HepG2 (cell line): ENCODE results near the gene NPPA. TPM values are rescaled to one million over a fixed set of nuclear protein-coding genes. Genes with fewer than 3 reads are reported as not detected.
A peak's percentile ranks its signal among the peaks of the same experiment; 100 is the strongest.

ENCODE experiments used
- ATAD3A ChIP-seq: sonication (generic); formaldehyde crosslinking; IDR thresholded peaks from 2 replicates; pipeline ENCODE4 v1.4.0; 2020; ENCODE audit warnings: missing genetic modification reagents
- CBX5 ChIP-seq: sonication (generic); formaldehyde crosslinking; IDR thresholded peaks from 2 replicates; pipeline ENCODE4 v1.4.0; 2020; ENCODE audit warnings: missing genetic modification reagents, borderline replicate concordance
- CHD2 ChIP-seq: IDR thresholded peaks from 2 replicates; pipeline ENCODE4 v1.6.1; 2011; ENCODE audit warnings: low read depth, low read length, improper control_type of control experiment
- DNMT1 ChIP-seq: sonication (generic); formaldehyde crosslinking; IDR thresholded peaks from 2 replicates; pipeline ENCODE4 v1.5.1; 2020; ENCODE audit warnings: mild to moderate bottlenecking, missing genetic modification reagents
- EED ChIP-seq: sonication (generic); formaldehyde crosslinking; IDR thresholded peaks from 2 replicates; pipeline ENCODE4 v1.5.0; 2020; ENCODE audit warnings: mild to moderate bottlenecking, missing genetic modification reagents
- GATAD1 ChIP-seq: IDR thresholded peaks from 2 replicates; pipeline ENCODE4 v1.6.1; 2016; ENCODE audit warnings: missing genetic modification reagents, missing compliant biosample characterization
- KDM2A ChIP-seq: sonication (generic); formaldehyde crosslinking; IDR thresholded peaks from 2 replicates; pipeline ENCODE4 v1.4.0; 2020; ENCODE audit warnings: low read depth, missing genetic modification reagents, borderline replicate concordance
- MTA1 ChIP-seq: sonication (generic); formaldehyde crosslinking; IDR thresholded peaks from 2 replicates; pipeline ENCODE4 v1.4.0; 2020; ENCODE audit warnings: missing genetic modification reagents, mild to moderate bottlenecking, borderline replicate concordance
- RCOR2 ChIP-seq: IDR thresholded peaks from 2 replicates; pipeline ENCODE4 v1.6.1; 2016; ENCODE audit warnings: missing biosample characterization, missing genetic modification reagents
- SALL1 ChIP-seq: sonication (generic); formaldehyde crosslinking; IDR thresholded peaks from 2 replicates; pipeline ENCODE4 v1.8.0; 2022; ENCODE audit warnings: mild to moderate bottlenecking, missing genetic modification reagents
- SOX5 ChIP-seq: IDR thresholded peaks from 2 replicates; pipeline ENCODE4 v1.6.1; 2016; ENCODE audit warnings: borderline replicate concordance
- TGIF2 ChIP-seq: IDR thresholded peaks from 2 replicates; pipeline ENCODE4 v1.6.1; 2016; ENCODE audit warnings: control low read depth, missing compliant biosample characterization
- THAP11 ChIP-seq: IDR thresholded peaks from 2 replicates; pipeline ENCODE4 v1.6.1; 2016; ENCODE audit warnings: missing biosample characterization, missing genetic modification reagents
- ZBTB21 ChIP-seq: sonication (generic); formaldehyde crosslinking; IDR thresholded peaks from 2 replicates; pipeline ENCODE4 v1.4.0; 2020; ENCODE audit warnings: missing genetic modification reagents
- ZEB1 ChIP-seq: IDR thresholded peaks from 2 replicates; pipeline ENCODE4 v1.6.1; 2012; ENCODE audit warnings: mild to moderate bottlenecking, low read depth, inconsistent platforms; ENCODE audit not compliant: insufficient replicate concordance
- ZFP36 ChIP-seq: fragments of 150-350 bp; IDR thresholded peaks from 2 replicates; pipeline ENCODE4 v1.6.1; 2018; ENCODE audit warnings: borderline replicate concordance, low read length, low read depth; ENCODE audit not compliant: partially characterized antibody
- ZFP41 ChIP-seq: sonication (generic); formaldehyde crosslinking; IDR thresholded peaks from 2 replicates; pipeline ENCODE4 v1.4.0; 2020; ENCODE audit warnings: mild to moderate bottlenecking, missing genetic modification reagents, borderline replicate concordance
- ZNF556 ChIP-seq: sonication (generic); formaldehyde crosslinking; IDR thresholded peaks from 2 replicates; pipeline ENCODE4 v1.4.0; 2020; ENCODE audit warnings: mild to moderate bottlenecking, missing genetic modification reagents, borderline replicate concordance
- ZNF614 ChIP-seq: IDR thresholded peaks from 2 replicates; pipeline ENCODE4 v1.6.1; 2018; ENCODE audit warnings: missing biosample characterization, missing genetic modification reagents, inconsistent platforms, borderline replicate concordance
- ZNF777 ChIP-seq: sonication (generic); formaldehyde crosslinking; IDR thresholded peaks from 2 replicates; pipeline ENCODE4 v1.4.0; 2020; ENCODE audit warnings: missing genetic modification reagents
- polyA plus RNA-seq, 8 experiments: library from polyadenylated mRNA; depleted of rRNA in 3 of 8; stranded (reverse) in 7 of 8; unstranded in 1 of 8; fragments of >200 nt; fragmentation: Illumina TruSeq in 4 of 8; extraction: Trizol in 4 of 8; gene quantifications; 2 replicates each; pipeline versions ENCODE4 v1.2.1 to v1.2.3, GENCODE V29; 2011 to 2016; ENCODE audit warnings: low read depth in 4 of 8, missing spikeins in 1 of 8, mixed read lengths in 1 of 8; ENCODE audit not compliant: insufficient read depth in 1 of 8
- total RNA-seq, 5 experiments: library from RNA; depleted of rRNA; stranded (reverse); fragments of >200 nt; fragmentation: Illumina TruSeq; extraction: Trizol; gene quantifications; 2 replicates each; pipeline ENCODE4 v1.2.3, GENCODE V29; 2016; ENCODE audit warnings: low read depth in 1 of 5
- TF ChIP-seq, protein P1 (sequence below): sonication (generic); formaldehyde crosslinking; conservative IDR thresholded peaks from 2 replicates; pipeline ENCODE4 v1.8.0; 2022; ENCODE audit warnings: missing genetic modification reagents
- TF ChIP-seq, protein P2 (sequence below): sonication (generic); formaldehyde crosslinking; IDR thresholded peaks from 2 replicates; pipeline ENCODE4 v1.5.1; 2020; ENCODE audit warnings: missing genetic modification reagents, mild to moderate bottlenecking, borderline replicate concordance
- TF ChIP-seq, protein P3 (sequence below): sonication (generic); formaldehyde crosslinking; IDR thresholded peaks from 2 replicates; pipeline ENCODE4 v1.9.0; 2021; ENCODE audit warnings: missing genetic modification reagents, mild to moderate bottlenecking, borderline replicate concordance
- TF ChIP-seq, protein P4 (sequence below): sonication (generic); formaldehyde crosslinking; IDR thresholded peaks from 2 replicates; pipeline ENCODE4 v1.9.0; 2022; ENCODE audit warnings: missing genetic modification reagents, mild to moderate bottlenecking, borderline replicate concordance

The NPPA gene
- total and polyA plus RNA-seq, 2 of the 13 experiments (the other 11 are each of a cell fraction or from before 2014, with no cell fraction given) = not detected

DNA sequence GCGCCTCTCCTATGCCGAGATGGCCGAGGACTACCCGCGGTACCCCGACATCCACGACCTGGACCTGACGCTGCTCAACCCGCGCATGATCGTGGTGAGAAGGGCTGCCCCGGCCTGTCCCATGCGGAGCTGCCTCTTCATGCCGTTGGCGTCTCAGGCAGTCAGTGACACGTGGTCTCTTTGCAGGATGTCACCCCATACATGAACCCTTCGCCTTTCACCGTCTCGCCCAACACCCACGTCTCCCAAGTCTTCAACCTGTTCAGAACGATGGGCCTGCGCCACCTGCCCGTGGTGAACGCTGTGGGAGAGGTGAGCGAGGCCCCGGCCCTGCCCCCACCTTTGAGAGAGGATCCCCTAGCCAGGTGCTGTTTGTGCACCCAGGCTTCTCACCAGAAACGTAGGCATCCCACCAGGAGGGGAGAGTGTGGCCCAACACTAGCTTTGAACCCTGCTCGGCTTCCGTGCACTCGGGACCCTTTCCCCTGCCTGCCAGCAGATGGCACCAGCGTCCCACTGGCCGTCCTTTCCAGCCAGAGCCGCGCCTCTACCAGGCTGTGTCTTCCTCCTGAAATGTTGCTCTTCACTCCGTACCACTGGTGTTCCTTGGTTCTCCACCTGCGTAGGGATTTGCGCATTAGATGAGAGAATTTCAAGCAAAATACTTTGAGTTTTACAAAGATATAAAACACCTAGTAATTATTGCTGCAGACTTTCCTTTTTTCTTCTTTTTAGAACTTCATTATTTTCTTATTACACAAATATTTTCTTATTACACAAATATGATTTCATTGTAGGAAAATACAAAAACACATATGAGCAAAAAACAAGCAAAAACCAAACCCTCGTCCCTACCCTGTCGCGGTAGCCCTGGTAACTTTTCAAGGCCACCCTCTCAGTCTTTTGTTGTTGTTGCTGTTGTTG is 9.0 kb downstream of the NPPA start (continued):
- peak; percentile 31; the same call in 1 of the 2 replicates for TF ChIP-seq ZNF614 (CRISPR knock-in tag)
- TF ChIP-seq, protein P1, sequence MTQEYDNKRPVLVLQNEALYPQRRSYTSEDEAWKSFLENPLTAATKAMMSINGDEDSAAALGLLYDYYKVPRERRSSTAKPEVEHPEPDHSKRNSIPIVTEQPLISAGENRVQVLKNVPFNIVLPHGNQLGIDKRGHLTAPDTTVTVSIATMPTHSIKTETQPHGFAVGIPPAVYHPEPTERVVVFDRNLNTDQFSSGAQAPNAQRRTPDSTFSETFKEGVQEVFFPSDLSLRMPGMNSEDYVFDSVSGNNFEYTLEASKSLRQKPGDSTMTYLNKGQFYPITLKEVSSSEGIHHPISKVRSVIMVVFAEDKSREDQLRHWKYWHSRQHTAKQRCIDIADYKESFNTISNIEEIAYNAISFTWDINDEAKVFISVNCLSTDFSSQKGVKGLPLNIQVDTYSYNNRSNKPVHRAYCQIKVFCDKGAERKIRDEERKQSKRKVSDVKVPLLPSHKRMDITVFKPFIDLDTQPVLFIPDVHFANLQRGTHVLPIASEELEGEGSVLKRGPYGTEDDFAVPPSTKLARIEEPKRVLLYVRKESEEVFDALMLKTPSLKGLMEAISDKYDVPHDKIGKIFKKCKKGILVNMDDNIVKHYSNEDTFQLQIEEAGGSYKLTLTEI (CRISPR knock-in tag) = no peak
- TF ChIP-seq GATAD1 (CRISPR knock-in tag) = 0 out of 2 replicates have a peak, but pooled peaks have one; percentile 44
- TF ChIP-seq KDM2A (CRISPR knock-in tag) = peak; percentile 76; the same call in 1 of the 2 replicates
- TF ChIP-seq ZBTB21 = no peak
- no peak for TF ChIP-seq RCOR2 (CRISPR knock-in tag)
- no peak for TF ChIP-seq TGIF2 (CRISPR knock-in tag)
- TF ChIP-seq, protein P2, sequence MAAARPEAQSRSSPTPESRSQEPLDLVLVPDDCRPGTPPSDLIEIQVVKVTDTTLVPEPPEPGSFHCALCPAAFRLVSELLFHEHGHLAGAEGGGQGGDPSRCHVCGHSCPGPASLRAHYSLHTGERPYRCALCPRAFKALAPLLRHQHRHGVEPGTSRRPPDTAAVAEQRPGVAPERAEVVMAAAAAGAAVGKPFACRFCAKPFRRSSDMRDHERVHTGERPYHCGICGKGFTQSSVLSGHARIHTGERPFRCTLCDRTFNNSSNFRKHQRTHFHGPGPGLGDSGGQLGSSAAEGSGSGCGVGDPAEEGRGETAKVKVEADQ (CRISPR knock-in tag) = no peak
- TF ChIP-seq ZFP36 = no peak
- TF ChIP-seq ZFP41 (CRISPR knock-in tag) = no peak
- TF ChIP-seq, protein P3, sequence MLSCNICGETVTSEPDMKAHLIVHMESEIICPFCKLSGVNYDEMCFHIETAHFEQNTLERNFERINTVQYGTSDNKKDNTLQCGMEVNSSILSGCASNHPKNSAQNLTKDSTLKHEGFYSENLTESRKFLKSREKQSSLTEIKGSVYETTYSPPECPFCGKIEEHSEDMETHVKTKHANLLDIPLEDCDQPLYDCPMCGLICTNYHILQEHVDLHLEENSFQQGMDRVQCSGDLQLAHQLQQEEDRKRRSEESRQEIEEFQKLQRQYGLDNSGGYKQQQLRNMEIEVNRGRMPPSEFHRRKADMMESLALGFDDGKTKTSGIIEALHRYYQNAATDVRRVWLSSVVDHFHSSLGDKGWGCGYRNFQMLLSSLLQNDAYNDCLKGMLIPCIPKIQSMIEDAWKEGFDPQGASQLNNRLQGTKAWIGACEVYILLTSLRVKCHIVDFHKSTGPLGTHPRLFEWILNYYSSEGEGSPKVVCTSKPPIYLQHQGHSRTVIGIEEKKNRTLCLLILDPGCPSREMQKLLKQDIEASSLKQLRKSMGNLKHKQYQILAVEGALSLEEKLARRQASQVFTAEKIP (CRISPR knock-in tag) = no peak
- peak; percentile 50; the same call in 1 of the 2 replicates for TF ChIP-seq SALL1
- TF ChIP-seq MTA1 (CRISPR knock-in tag) = no peak
- no peak for TF ChIP-seq EED (CRISPR knock-in tag)
- TF ChIP-seq CBX5 (CRISPR knock-in tag) = peak; percentile 73; the same call in 1 of the 2 replicates
- TF ChIP-seq THAP11 (CRISPR knock-in tag) = 0 out of 2 replicates have a peak, but pooled peaks have one; percentile 21
- 0 out of 2 replicates have a peak, but pooled peaks have one; percentile 60 for TF ChIP-seq DNMT1 (CRISPR knock-in tag)
- TF ChIP-seq, protein P4, sequence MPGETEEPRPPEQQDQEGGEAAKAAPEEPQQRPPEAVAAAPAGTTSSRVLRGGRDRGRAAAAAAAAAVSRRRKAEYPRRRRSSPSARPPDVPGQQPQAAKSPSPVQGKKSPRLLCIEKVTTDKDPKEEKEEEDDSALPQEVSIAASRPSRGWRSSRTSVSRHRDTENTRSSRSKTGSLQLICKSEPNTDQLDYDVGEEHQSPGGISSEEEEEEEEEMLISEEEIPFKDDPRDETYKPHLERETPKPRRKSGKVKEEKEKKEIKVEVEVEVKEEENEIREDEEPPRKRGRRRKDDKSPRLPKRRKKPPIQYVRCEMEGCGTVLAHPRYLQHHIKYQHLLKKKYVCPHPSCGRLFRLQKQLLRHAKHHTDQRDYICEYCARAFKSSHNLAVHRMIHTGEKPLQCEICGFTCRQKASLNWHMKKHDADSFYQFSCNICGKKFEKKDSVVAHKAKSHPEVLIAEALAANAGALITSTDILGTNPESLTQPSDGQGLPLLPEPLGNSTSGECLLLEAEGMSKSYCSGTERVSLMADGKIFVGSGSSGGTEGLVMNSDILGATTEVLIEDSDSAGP = peak; percentile 79; the same call in 1 of the 2 replicates
- 0 out of 2 replicates have a peak, but pooled peaks have one; percentile 21 for TF ChIP-seq ATAD3A (CRISPR knock-in tag)
- no peak for TF ChIP-seq CHD2
- no peak for TF ChIP-seq ZNF777
- TF ChIP-seq ZEB1 = no peak
- 0 out of 2 replicates have a peak, but pooled peaks have one; percentile 20 for TF ChIP-seq SOX5 (CRISPR knock-in tag)
- TF ChIP-seq ZNF556 (CRISPR knock-in tag) = peak; percentile 24; the same call in 1 of the 2 replicates
